GM19452 (cell line): ENCODE data around the gene WIPF2.

Source experiments
- ATAC-seq: cut with Tn5 transposase; IDR thresholded peaks from one replicate; pipeline ENCODE4 v1.9.1; 2021; ENCODE audit not compliant: unreplicated experiment

WIPF2 gene

DNA sequence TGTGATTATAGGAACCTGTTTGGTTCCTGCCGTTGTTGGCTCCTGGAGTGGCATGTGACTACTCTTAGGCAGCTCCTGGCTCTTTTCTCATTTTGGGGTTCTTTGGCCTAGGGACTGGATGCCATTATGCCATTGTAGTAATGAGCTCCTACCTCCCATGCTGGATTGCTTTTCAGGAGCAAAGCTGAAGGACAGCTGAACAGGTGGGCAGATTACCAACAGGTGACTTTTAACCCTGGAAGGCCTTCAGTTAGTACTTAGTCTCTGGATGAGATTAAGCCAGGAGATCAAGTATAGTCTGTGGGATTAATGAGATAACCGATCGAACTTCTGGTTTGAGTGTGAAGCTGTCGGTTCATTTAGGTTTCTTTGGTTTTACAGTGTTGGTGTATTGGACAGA, 25.2 kb downstream of the WIPF2 start:
- ATAC-seq, result no peak

- ATAC-seq, result no peak
Measured at GRCh38 chr17:40247926-40248495, 28.9 kb downstream of the WIPF2 start.

- ATAC-seq, result no peak
Measured at GRCh38 chr17:40248507-40248906, 29.4 kb downstream of the WIPF2 start.

DNA sequence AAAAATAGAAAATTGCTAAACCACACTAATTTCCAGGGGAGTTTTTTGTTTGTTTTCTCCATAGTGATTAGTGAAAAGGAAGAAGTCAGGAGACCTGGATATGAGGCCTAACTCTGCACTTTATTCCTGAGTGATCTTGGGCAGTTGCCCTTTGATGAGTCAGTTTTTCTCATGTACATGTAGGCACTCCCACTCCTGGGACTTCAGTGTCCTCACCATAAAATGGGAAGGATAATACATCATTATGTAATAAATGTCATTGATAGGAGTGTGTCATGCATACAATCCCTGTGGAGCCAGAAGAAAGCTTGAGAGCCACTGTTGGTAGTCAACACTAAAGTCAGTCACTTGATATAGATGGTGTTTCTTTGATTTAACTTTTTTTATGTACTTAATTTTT, 32.5 kb downstream of the WIPF2 start:
- no peak for ATAC-seq

DNA sequence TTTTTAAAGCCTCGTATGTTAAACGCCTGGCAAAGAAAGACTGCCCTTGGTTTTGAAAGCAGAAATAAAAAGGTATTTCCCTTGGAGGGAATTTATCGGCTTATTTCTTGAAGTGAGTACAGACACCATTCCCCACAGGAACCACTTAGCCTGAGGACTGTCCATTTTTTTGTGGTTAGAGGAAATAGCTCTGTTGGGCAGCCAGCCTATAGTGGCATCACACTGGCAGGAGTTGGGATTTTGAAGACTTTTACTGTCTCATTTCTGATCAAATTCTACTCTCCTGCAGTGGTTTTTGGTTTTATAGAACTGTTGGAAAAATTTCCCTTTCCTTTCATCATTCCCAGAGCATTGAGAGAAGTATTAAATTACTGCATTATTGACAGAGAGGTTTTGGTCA, 34.5 kb downstream of the WIPF2 start:
- no peak for ATAC-seq

DNA sequence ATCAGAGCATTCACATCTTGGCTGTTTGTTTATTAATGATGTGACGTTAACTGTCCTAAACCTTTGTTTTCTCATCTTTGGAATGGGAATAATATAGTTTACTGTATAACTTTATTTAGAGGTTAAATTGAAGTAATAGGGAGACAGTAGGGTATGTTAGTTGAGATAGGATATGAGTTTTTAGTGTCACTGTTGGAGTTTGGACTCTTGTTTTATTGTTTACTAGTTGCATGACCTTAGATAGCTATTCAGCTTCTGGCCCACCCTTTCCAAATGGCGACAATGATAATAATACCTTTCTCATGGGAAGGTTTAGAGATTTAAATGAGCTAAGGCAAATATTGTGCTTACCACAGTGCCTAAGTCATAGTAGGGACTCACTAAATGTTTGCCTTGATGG, 40.4 kb downstream of the WIPF2 start:
- no peak for ATAC-seq

GRCh38 chr17:40260528-40260927, 41.4 kb downstream of the WIPF2 start:
- no peak for ATAC-seq

- no peak for ATAC-seq
Measured at GRCh38 chr17:40264458-40265185, 45.5 kb downstream of the WIPF2 start.

GRCh38 chr17:40265337-40265736, 46.2 kb downstream of the WIPF2 start:
- ATAC-seq, result no peak

DNA sequence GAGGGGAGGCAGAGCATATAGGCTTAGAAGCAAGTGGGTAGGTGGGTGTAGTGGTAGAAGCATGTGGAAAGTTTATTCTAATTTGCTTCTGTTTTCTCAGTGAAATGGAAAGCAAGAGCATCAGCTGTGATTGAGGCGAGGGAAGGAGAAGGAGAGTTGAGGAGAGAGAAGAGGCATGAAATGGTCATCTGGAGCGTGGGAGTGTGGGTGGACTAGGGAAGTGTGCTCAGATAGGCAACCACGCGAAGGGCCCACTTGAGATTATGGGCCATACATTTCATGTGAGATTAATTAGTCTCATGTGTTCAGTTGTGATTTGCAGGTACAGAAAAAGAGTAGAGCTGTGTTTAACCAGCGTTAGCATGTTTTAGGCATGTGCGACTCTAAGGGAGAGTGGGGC, 47.8 kb downstream of the WIPF2 start:
- ATAC-seq, result no peak

DNA sequence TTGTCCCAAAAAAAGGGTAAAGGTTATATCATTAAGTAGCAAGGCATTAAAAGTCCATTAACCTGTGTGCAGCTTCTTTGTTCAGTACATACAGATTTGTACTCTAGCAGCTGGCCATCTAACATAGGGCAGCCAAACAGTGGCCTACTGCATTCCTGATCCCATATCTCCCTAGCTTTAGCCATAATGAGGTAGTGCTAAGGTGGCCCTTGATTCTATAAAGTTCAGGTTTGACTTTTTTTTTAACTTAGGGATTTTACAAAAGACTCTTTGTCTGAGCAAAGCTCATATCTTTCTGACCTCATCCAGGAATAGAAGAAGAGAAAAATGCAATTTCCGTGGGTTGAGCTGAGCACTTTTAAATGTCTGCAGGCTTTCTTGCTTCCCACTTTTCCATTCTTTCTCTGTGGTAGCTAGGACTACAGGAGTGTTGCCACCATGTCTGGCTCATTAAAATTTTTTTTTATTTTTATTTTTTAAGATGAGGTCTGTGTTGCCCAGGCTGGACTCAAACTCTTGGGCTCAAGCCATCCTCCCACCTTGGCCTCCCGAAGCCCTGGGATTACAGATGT, 49.1 kb downstream of the WIPF2 start:
- no peak for ATAC-seq

DNA sequence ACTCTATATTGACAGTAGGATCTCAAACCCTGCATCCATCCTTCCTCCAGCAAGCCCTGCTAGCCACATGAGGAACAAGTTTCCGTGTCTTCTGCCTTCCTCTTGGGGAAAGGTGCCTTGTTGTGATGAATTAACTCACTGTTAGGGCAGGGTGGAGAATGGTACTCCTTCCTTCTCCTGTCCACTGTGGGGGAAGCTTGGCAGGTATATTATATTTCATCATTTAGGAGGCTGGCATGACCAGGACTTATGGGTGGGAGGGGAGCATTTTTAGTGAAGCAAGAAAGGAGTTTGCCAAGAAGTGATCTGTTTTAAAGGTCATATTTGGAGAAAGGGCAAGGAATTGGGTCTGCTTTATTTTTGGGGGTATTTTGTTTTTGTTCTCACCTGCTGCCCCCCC, 59.3 kb downstream of the WIPF2 start:
- no peak for ATAC-seq

GRCh38 chr17:40279402-40279801, 60.3 kb downstream of the WIPF2 start:
- no peak for ATAC-seq

DNA sequence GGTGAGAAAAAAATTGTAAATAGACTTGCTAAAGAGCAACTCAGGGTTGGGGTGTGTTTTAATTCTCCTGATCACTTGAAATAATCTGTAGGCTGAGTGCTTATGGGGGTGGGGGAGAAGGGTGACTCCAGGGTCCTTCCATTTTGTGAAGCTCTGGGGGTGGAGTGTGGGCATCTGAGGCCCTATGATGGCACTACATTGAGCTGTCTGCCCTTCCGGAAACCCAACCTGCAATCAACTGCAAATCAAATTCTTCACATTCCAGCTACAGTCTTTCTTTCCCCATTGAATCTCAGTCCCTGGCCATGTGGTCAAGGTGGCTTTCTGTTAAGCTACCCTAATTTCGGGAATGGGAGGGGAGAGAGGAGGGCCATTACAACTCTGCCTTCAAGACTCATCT, 62.6 kb downstream of the WIPF2 start:
- ATAC-seq, result no peak

GRCh38 chr17:40283662-40284061, 64.6 kb downstream of the WIPF2 start:
- no peak for ATAC-seq

DNA sequence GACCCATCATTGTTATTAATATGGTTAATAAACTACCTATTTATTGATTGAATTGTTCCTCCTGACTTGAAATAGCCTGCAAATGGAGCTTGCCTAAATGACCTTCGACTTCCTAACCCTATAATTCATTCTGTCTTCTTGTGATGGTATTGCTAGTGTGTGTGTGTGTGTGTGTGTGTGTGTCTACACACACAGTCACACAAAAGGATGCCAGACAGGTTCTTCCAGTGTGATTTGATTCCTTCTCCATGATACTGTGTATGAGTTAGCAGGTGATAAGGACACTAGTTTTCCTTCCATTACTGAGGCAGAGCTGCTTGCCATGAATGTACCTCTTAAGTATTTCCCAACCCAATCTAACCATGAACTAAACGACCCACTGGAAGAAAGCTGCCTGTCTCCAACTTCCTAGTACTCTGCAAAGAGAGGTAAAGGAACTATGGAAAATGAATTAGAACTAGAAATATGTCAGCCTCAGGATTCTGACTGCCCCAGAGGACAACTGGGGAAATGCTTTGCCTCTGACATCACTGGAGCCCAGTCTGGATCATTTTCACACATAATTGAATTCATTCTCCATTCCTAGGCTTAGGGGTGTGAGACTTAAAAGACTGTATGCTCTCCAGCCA, 65.1 kb downstream of the WIPF2 start:
- ATAC-seq, result no peak

DNA sequence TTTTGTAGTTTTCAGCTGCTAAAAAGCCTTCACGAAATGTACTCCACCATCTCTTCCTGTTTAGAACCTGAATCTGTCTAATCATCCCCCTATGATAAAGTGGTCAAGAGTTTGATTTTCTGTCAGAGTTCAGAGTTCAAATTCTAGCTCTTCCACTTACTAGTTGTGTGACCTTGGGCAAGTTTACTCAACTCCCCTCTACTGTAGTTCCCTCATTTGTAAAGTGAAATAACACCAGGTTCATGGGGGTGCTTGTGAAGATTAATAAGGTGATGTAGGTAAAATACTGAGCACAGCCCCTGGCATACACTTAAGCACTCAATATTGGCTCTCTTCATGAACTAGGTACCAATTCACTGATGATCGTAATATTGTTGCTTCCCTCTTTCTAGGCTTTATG, 67.4 kb downstream of the WIPF2 start:
- no peak for ATAC-seq

- ATAC-seq, result no peak
Measured at GRCh38 chr17:40287159-40287493, 68.0 kb downstream of the WIPF2 start.

DNA sequence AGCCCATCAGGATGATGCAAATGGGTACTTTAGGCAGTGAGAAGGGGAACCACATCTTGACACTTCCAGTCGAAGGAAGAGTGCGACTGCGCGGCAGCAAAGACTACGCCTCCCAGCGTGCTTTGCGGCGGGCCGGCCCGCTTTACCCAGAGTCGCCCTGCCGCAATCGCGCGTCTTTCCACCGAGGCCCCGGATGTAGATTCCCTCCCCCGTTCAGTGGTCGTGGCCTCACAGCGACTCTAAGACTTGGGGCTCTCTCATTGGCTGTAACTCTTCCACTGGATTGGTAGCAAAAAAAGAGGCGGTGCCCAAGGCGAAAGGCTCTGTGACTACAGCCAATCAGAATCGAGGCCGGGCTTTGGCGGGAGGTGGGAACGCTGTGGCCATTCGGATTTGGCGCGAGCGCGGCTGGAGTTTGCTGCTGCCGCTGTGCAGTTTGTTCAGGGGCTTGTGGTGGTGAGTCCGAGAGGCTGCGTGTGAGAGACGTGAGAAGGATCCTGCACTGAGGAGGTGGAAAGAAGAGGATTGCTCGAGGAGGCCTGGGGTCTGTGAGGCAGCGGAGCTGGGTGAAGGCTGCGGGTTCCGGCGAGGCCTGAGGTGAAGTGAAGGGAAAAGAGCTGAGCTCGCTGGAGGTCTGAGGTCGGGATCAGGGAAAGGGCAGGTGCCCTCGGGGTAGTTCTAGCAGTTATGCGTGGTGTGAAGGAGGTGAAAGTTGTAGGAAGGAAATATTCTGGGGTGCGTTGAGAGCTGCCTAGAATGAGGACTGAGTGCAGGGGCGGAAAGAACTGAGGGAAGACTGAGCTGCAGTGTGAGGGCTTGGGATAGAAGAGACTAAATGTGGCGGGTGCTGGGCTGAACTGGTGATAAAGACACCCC, 68.6 kb downstream of the WIPF2 start, which contains the start of gene CDC6:
Gene CDC6, plus strand, starts transcription at position 386 of the 876 bp plus-strand sequence. CDS start 1,542 bp downstream, outside the sequence.
- ATAC-seq, result peak; percentile 94

DNA sequence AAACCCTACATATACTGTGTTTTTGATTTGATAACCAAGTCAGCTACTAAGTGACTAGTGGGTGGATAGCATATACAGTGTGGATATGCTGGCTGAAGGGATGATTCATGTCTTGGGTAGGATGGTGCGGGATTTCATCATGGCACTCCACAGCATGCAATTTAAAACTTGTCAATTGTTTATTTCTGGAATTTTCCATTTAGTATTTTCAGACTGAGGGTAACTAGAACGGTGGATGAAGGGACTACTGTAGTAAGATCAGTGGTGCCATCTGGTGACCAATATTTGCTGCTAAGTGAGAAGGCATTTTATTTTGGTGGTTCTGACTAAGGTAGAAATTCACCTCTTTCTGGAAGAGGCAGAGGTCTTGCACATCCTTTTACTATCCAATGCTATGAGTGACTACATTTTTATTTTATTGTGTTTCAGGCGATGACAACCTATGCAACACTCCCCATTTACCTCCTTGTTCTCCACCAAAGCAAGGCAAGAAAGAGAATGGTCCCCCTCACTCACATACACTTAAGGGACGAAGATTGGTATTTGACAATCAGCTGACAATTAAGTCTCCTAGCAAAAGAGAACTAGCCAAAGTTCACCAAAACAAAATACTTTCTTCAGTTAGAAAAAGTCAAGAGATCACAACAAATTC, 71.7 kb downstream of the WIPF2 start:
- ATAC-seq, result no peak

DNA sequence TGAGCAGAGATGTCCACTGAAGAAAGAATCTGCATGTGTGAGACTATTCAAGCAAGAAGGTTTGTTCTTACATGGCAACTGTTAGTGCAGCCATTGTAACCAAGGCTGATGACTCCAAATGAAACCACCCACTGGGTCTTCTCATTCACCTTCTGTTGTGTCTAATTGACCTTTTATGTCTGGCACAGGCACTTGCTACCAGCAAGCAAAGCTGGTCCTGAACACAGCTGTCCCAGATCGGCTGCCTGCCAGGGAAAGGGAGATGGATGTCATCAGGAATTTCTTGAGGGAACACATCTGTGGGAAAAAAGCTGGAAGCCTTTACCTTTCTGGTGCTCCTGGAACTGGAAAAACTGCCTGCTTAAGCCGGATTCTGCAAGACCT, 72.2 kb downstream of the WIPF2 start:
- no peak for ATAC-seq
